ENCODE results near the gene PCP4.

PCP4 gene

DNA sequence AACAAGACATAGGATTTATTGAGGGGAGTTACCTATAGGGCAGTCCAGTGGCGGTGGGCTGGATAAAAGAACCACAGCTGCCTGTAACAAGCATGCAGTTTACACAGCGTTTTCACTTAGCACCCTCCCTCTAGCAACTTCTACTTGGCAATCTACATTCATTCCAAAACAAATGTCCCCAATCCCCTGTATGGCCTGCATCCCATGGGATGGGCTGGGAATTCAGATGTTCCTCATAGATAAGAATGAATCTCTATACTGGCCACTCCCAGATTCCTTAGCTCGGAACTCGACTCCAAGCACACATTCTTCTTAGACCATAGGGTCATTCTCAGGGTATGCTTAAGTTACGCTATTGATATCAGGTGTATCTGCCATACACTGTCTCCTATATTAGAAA, 33.3 kb downstream of the PCP4 start:
- Histone ChIP-seq H3K9ac (ENCODE audit: insufficient read length) (no peak overlapping the region), H3K4me3 (no peak overlapping the region), H3K9me3 (ENCODE audit: low read depth, low read length) (no peaks in the 10 kb centered on the region), H3K27ac (no peak overlapping the region), H3K36me3 (ENCODE audit: insufficient read depth, low read length) (no peaks in the 10 kb centered on the region)
- DNase-seq (ENCODE audit: low read depth, low spot score) = no peak
- no peak for TF ChIP-seq EZH2 (IDR thresholded peaks at IDR 0.05)
- TF ChIP-seq POLR2AphosphoS5 (IDR thresholded peaks at IDR 0.05; ENCODE audit: borderline replicate concordance, low read depth, low read length) = no peak
- no peak for TF ChIP-seq FOXP2 (optimal IDR thresholded peaks at IDR 0.05; ENCODE audit: control extremely low read depth, extremely low read length, insufficient read depth)

DNA sequence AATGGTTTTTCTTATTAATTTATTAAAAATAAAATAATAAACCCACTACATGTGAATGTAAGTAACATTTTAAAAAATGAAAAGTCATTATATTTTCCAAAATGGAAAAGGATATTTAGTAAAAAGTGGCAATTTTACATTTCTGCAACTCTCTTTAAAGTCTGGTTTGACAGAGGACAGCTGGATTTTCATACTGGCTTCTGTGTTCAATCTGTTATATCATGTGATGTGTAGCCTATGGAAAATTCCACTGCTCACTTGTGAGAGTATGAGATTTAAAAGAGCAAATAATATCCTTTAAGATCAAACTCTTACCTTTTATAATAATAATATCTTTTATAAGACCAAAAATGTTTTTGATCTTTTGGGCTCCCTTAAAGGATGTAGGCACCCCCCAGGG, 33.7 kb downstream of the PCP4 start:
- DNase-seq (ENCODE audit: low read depth, low spot score) = no peak
- no peak overlapping the region for H3K27ac ChIP-seq

DNA sequence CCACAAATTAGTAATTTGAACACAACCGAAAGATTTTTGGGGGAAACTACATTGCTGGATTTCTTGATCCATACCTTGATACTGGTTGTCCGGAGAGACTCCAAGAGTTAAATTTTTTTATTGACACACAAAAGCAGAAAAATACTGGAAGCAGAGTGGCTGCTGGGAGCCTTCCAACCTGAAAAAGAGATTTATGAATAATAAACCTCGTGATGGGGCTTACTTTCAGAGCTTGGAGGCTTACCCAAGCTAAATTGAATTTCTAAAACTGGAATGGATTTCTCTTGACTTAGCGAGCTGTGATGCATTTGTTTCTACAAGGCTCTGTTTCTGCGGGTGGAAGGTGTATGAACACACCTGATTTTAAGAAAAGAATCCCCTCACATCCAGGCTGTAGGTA, 35.7 kb downstream of the PCP4 start:
- TF ChIP-seq POLR2AphosphoS5 (IDR thresholded peaks at IDR 0.05; ENCODE audit: borderline replicate concordance, low read depth, low read length) (no peak), EZH2 (IDR thresholded peaks at IDR 0.05) (no peak), FOXP2 (optimal IDR thresholded peaks at IDR 0.05; ENCODE audit: control extremely low read depth, extremely low read length, insufficient read depth) (no peak)
- Histone ChIP-seq H3K36me3 (ENCODE audit: insufficient read depth, low read length) (no peaks in the 10 kb centered on the region), H3K9me3 (ENCODE audit: low read depth, low read length) (no peaks in the 10 kb centered on the region), H3K4me3 (no peak overlapping the region), H3K9ac (ENCODE audit: insufficient read length) (no peak overlapping the region), H3K27ac (no peak overlapping the region)
- DNase-seq (ENCODE audit: low read depth, low spot score) = no peak

More for the DNA sequence above, 33.7 kb downstream of the PCP4 start:
- Histone ChIP-seq H3K4me3 (no peak overlapping the region), H3K36me3 (ENCODE audit: insufficient read depth, low read length) (no peaks in the 10 kb centered on the region), H3K9me3 (ENCODE audit: low read depth, low read length) (no peaks in the 10 kb centered on the region), H3K9ac (ENCODE audit: insufficient read length) (no peak overlapping the region)
- no peak for TF ChIP-seq FOXP2 (optimal IDR thresholded peaks at IDR 0.05; ENCODE audit: control extremely low read depth, extremely low read length, insufficient read depth)
- no peak for TF ChIP-seq POLR2AphosphoS5 (IDR thresholded peaks at IDR 0.05; ENCODE audit: borderline replicate concordance, low read depth, low read length)
- no peak for TF ChIP-seq EZH2 (IDR thresholded peaks at IDR 0.05)

DNA sequence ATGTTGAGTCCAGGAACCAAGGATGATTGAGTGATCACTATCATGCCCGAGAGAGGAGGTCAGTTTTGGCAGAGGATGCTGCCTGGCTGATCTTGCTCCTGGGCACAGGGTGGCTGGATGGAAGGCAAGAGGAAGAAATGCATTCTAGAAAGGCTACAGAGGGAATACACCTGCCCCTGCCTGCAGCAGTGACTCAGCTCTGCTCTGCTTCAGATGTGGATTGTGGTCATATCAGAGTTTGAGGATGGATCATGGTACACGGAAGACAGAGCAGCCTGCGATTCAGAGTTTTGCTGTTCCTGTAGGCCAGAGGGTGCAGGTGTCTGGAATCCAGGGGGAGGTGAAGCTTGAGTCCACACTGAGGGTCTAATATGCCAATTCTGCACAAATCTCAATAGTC, 37.2 kb downstream of the PCP4 start:
- no peak for DNase-seq (ENCODE audit: low read depth, low spot score)
- Histone ChIP-seq H3K36me3 (ENCODE audit: insufficient read depth, low read length) (no peaks in the 10 kb centered on the region), H3K9me3 (ENCODE audit: low read depth, low read length) (no peaks in the 10 kb centered on the region), H3K27ac (no peak overlapping the region), H3K9ac (ENCODE audit: insufficient read length) (no peak overlapping the region), H3K4me3 (no peak overlapping the region)
- no peak for TF ChIP-seq FOXP2 (optimal IDR thresholded peaks at IDR 0.05; ENCODE audit: control extremely low read depth, extremely low read length, insufficient read depth)
- no peak for TF ChIP-seq EZH2 (IDR thresholded peaks at IDR 0.05)
- TF ChIP-seq POLR2AphosphoS5 (IDR thresholded peaks at IDR 0.05; ENCODE audit: borderline replicate concordance, low read depth, low read length) = no peak

DNA sequence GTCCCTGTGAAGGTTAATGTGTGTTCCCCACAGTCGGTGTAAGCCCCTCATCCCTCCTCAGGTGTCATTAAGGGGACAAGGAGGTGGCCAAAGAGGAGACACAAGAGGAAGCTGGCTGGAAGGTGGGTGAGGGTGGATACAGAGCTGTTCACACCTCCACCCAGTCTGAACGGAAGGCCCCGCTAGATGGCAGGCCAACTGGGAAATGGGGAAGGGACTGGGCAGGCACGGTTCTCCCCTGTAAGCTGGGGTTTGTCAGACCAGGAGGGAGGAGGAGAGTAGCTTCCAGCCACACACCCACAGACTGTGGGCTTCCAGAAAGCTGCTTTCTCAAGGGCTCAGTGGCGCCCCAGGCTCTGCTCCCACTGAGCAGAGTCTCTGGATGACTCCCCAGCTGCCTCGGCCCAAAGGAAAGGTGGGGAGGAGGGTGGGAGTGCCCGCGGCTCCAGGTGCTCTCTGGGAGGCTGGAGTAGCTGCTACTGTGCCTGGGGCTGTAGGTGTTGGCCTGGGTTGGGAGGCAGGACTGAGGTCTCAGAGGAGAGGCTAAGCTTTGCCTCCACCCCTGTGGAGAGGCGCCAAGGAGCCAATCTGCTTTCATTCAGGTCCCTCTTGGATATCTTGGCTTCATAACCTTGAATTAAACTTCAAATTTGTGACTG, 41.2 kb downstream of the PCP4 start:
- Histone ChIP-seq H3K36me3 (ENCODE audit: insufficient read depth, low read length) (no peaks in the 10 kb centered on the region), H3K27ac (no peak overlapping the region), H3K9ac (ENCODE audit: insufficient read length) (no peak overlapping the region), H3K9me3 (ENCODE audit: low read depth, low read length) (no peaks in the 10 kb centered on the region), H3K4me3 (no peak overlapping the region)
- DNase-seq (ENCODE audit: low read depth, low spot score) = no peak
- TF ChIP-seq FOXP2 (optimal IDR thresholded peaks at IDR 0.05; ENCODE audit: control extremely low read depth, extremely low read length, insufficient read depth) (no peak), EZH2 (IDR thresholded peaks at IDR 0.05) (no peak), POLR2AphosphoS5 (IDR thresholded peaks at IDR 0.05; ENCODE audit: borderline replicate concordance, low read depth, low read length) (no peak)

DNA sequence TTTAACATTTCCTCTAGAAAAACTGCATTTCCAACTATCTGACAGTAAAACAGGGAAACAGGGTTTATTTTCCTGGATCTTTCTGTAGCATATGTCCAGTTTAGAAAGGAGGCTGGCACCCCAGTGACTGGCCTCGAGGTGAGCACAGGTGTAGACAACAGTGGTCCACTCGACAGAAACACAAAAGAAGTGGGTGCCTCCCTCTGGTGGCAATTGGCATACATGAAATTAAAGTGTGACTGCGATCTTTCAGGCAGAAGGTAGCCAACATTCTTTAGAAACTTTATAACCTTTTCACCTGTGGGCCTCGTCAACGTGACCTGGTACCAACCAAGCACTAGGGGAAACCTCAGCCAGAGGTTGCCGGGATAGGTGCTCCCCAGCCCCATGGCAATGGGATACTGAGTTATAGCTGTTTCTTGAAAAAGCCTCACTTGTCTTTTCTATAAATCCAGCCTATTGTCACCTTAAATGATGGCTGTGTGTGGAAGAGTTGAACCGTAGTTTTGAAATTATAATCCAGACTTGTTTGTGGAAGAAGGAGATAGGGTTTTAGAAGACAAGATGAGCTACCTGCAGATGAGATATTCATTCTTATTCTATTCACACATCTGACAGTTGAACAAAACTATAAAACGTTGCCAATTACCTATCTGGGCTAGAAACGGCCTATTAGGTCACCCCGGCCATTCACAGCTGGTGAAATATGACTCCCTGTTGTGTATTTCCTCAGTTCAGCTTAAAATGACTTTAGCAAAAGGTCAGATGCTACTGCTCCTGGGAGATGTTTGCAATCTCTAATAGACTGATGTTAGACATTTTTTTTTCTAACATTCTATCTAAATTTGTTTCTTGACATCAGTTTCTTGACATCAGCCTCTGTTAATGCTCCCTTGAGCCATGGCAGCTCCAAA, 44.3 kb downstream of the PCP4 start:
- H3K4me3 ChIP-seq = no peak overlapping the region
- H3K9ac ChIP-seq (ENCODE audit: insufficient read length) = no peak overlapping the region
- H3K9me3 ChIP-seq (ENCODE audit: low read depth, low read length) = no peaks in the 10 kb centered on the region
- no peak for DNase-seq (ENCODE audit: low read depth, low spot score)
- no peak for TF ChIP-seq EZH2 (IDR thresholded peaks at IDR 0.05)
- H3K36me3 ChIP-seq (ENCODE audit: insufficient read depth, low read length) = no peaks in the 10 kb centered on the region
- H3K27ac ChIP-seq = no peak overlapping the region

DNA sequence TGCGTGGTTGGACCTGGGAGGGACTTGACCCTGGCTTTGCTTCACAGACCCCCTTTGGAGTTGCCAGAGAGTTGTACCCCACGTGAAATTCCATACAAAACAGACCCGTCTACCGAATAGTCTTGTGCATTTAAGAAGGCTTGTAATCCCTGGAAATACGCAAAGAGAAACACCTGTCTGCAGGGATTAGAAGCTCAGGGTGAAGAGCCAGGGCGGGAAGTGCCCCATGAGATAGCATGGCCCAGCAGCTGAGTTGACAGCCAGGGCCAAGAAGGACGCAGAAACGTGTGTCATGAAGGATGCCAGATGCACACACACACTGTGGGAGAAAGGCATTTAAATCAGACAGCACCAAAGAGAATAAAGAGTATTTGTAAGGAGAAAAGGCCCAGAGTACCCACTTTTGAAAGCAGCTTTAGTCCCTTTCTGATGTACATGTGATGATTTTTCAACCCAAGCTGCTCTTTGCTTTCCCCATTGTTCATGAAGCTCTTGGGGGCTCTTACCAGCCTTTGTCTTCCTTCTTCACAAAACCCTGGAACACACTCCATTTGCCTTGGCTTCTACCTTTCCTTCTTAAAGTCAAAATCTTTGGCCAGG, 46.6 kb downstream of the PCP4 start:
- no peak for TF ChIP-seq POLR2AphosphoS5 (IDR thresholded peaks at IDR 0.05; ENCODE audit: borderline replicate concordance, low read depth, low read length)
- no peak for TF ChIP-seq FOXP2 (optimal IDR thresholded peaks at IDR 0.05; ENCODE audit: control extremely low read depth, extremely low read length, insufficient read depth)
- TF ChIP-seq EZH2 (IDR thresholded peaks at IDR 0.05) = no peak
- no peak overlapping the region for H3K4me3 ChIP-seq
- H3K9me3 ChIP-seq (ENCODE audit: low read depth, low read length) = no peaks in the 10 kb centered on the region
- H3K9ac ChIP-seq (ENCODE audit: insufficient read length) = no peak overlapping the region
- H3K36me3 ChIP-seq (ENCODE audit: insufficient read depth, low read length) = no peaks in the 10 kb centered on the region
- no peak overlapping the region for H3K27ac ChIP-seq
- no peak for DNase-seq (ENCODE audit: low read depth, low spot score)

DNA sequence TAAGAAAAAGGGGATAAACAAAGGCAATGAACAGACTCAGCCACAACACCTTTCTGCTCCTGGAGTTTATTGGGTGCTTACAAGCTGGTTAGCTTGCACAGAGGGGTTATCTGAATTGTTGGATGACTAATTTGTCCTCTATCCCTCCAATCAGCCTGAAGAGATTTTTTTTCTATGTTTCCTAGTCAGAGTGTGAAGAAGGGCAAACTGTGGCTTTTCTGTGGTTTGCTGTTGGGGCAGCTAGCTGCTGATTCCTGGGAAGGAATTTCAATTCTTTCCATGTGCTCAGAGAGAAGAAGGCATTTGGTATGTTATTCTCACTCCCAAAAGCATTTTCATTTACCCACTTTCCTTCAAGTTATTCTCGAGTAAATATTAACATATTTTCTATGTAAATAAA, 48.6 kb downstream of the PCP4 start:
- H3K27ac ChIP-seq = no peak overlapping the region
- no peaks in the 10 kb centered on the region for H3K36me3 ChIP-seq (ENCODE audit: insufficient read depth, low read length)
- TF ChIP-seq POLR2AphosphoS5 (IDR thresholded peaks at IDR 0.05; ENCODE audit: borderline replicate concordance, low read depth, low read length) (no peak), EZH2 (IDR thresholded peaks at IDR 0.05) (no peak)
- no peak overlapping the region for H3K9ac ChIP-seq (ENCODE audit: insufficient read length)
- DNase-seq (ENCODE audit: low read depth, low spot score) = no peak
- no peaks in the 10 kb centered on the region for H3K9me3 ChIP-seq (ENCODE audit: low read depth, low read length)
- H3K4me3 ChIP-seq = no peak overlapping the region
